OCI-LY7 (cell line): ENCODE measurements around the gene CHD2.

ENCODE experiments used
- EZH2phosphoT487 ChIP-seq: fragments of 200-600 bp; sonication (generic); IDR thresholded peaks from 2 replicates; pipeline ENCODE4 v1.6.1; 2018; ENCODE audit warnings: low read depth, borderline replicate concordance, mild to moderate bottlenecking, mixed run types, antibody characterized with exemption, low read length, moderate library complexity, mixed read lengths
- TF ChIP-seq, protein P1 (sequence below): fragments of 200-600 bp; sonication (generic); conservative IDR thresholded peaks from 2 replicates; pipeline ENCODE4 v1.5.1; 2014; ENCODE audit warnings: mild to moderate bottlenecking, antibody characterized with exemption, low read length, moderate library complexity, mixed read lengths

- TF ChIP-seq, protein P1, sequence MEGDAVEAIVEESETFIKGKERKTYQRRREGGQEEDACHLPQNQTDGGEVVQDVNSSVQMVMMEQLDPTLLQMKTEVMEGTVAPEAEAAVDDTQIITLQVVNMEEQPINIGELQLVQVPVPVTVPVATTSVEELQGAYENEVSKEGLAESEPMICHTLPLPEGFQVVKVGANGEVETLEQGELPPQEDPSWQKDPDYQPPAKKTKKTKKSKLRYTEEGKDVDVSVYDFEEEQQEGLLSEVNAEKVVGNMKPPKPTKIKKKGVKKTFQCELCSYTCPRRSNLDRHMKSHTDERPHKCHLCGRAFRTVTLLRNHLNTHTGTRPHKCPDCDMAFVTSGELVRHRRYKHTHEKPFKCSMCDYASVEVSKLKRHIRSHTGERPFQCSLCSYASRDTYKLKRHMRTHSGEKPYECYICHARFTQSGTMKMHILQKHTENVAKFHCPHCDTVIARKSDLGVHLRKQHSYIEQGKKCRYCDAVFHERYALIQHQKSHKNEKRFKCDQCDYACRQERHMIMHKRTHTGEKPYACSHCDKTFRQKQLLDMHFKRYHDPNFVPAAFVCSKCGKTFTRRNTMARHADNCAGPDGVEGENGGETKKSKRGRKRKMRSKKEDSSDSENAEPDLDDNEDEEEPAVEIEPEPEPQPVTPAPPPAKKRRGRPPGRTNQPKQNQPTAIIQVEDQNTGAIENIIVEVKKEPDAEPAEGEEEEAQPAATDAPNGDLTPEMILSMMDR = no peak
- no peak for TF ChIP-seq EZH2phosphoT487
Observed at GRCh38 chr15:93041159-93041547, 141.0 kb downstream of the CHD2 start.
